Superior temporal gyrus (tissue), 1 donor: ENCODE measurements around the gene S100A13.
"Not testable (repeated sequence)": the region's sequence is repeated elsewhere in the genome, so short reads cannot be mapped to it uniquely, and the experiment has no call there.

ENCODE experiments used
- DNase-seq: peaks from one replicate; pipeline ENCODE4 v3.0.0-alpha.2; 2016; ENCODE audit errors: extremely low spot score

S100A13 gene

GRCh38 chr1:153608089-153608682, 19.1 kb downstream of the S100A13 start:
- DNase-seq = no peak

GRCh38 chr1:153607381-153607780, 19.9 kb downstream of the S100A13 start:
- DNase-seq = no peak

- DNase-seq = no peak
Observed at GRCh38 chr1:153606194-153606593, 21.1 kb downstream of the S100A13 start.

- DNase-seq = no peak
Observed at GRCh38 chr1:153602749-153603148, 24.6 kb downstream of the S100A13 start.

- no peak for DNase-seq
Observed at GRCh38 chr1:153599847-153600246, 27.5 kb downstream of the S100A13 start.

- no peak for DNase-seq
Observed at GRCh38 chr1:153598309-153599172, 28.8 kb downstream of the S100A13 start.

GRCh38 chr1:153597206-153597605, 30.1 kb downstream of the S100A13 start:
- DNase-seq = no peak

- peak; percentile 35 for DNase-seq
Observed at GRCh38 chr1:153592748-153593147, 34.6 kb downstream of the S100A13 start.

- no peak for DNase-seq
Observed at GRCh38 chr1:153588482-153588881, 38.8 kb downstream of the S100A13 start.

- DNase-seq = not testable (repeated sequence)
Observed at GRCh38 chr1:153588033-153588432, 39.3 kb downstream of the S100A13 start.

GRCh38 chr1:153587314-153587713, 40.0 kb downstream of the S100A13 start:
- no peak for DNase-seq

- DNase-seq = no peak
Observed at GRCh38 chr1:153586347-153586746, 41.0 kb downstream of the S100A13 start.

- no peak for DNase-seq
Observed at GRCh38 chr1:153585006-153585405, 42.3 kb downstream of the S100A13 start.

GRCh38 chr1:153583976-153584375, 43.3 kb downstream of the S100A13 start:
- DNase-seq = no peak

- not testable (repeated sequence) for DNase-seq
Observed at GRCh38 chr1:153583514-153583913, 43.8 kb downstream of the S100A13 start.

- not testable (repeated sequence) for DNase-seq
Observed at GRCh38 chr1:153582836-153583235, 44.5 kb downstream of the S100A13 start.

GRCh38 chr1:153578936-153579335, 48.4 kb downstream of the S100A13 start:
- DNase-seq = no peak

GRCh38 chr1:153578490-153578889, 48.8 kb downstream of the S100A13 start:
- no peak for DNase-seq

- DNase-seq = no peak
Observed at GRCh38 chr1:153577624-153578051, 49.7 kb downstream of the S100A13 start.

GRCh38 chr1:153577138-153577537, 50.2 kb downstream of the S100A13 start:
- no peak for DNase-seq

- DNase-seq = not testable (repeated sequence)
Observed at GRCh38 chr1:153575497-153575896, 51.8 kb downstream of the S100A13 start.

GRCh38 chr1:153575081-153575491, 52.2 kb downstream of the S100A13 start:
- DNase-seq = not testable (repeated sequence)

GRCh38 chr1:153573351-153573750, 54.0 kb downstream of the S100A13 start:
- no peak for DNase-seq
